Measurements from ENCODE around the gene IL1RN.

IL1RN gene

DNA sequence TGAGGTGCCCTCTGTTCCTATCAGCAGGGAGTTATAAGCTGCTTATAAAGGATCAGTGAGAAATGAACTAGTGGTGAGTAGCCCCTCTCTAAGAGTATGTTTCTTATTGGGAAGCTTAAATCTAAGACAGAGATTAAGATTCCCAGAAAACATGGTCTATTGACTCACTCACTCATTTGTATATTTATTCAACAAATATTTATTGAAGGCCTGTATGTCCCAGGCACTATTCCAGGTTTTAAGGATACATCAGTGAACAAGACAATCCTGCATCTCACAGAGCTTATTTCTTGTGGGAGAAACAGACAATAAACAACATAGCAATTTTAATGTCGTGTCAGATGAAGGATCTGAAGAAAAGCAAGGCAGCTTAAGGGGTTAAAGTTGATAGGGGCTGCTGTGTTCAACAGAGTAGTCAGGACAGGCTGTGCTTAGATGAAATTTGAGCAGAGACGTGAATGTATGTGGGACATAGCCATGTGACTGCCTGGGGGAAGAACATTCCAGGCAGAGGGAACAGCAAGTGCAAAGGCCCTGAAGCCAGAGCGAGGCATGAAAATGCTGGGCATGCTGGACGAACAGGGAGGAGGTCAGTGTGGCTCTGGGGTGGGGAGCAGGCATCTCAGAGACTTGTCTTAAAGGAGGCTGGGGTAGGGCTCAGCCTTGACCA, 31.6 kb downstream of the IL1RN start:
- Histone ChIP-seq H3K36me3 (ENCODE audit: control insufficient read depth in 2 of 2, insufficient read depth in 2 of 2, low read length in 2 of 2) (no peaks in the 10 kb centered on the region), H3K9me3 (ENCODE audit: control insufficient read depth in 2 of 2, low read length in 2 of 2) (no peaks in the 10 kb centered on the region), H3K4me3 (ENCODE audit: low read length in 2 of 2) (no peak overlapping the region), H3K4me1 (ENCODE audit: control insufficient read depth, insufficient read depth, low read length) (no peaks in the 10 kb centered on the region), H3K27ac (ENCODE audit: low read length) (no peak overlapping the region), H3K9ac (ENCODE audit: low read length in 2 of 2) (no peak overlapping the region), H3K27me3 (ENCODE audit: control insufficient read depth in 1 of 2, insufficient read depth in 2 of 2, low read length in 2 of 2) (peaks cover 9 to 11% of the 10 kb centered on the region in 2 donors)

DNA sequence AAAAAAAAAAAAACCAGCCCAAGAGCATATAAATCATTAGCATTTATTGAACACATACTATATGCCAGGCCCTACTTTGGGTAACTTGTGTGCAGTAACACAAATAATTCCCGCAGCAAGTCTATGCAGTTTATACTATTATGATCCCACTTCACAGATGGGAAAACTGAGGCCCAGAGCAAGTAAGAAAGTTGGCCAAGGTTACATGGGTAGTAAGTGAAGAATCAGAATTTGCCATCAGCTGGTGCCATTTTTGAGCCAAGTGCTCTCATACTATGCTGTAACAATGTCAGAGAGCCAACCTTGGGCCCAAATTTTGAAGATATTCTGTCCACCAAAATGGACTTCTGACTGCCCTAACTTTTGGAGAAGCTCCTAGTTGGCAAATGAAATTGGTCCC, 32.9 kb downstream of the IL1RN start:
- H3K27ac ChIP-seq (ENCODE audit: low read length) = no peak overlapping the region
- peaks cover 11 to 12% of the 10 kb centered on the region in 2 donors for H3K27me3 ChIP-seq (ENCODE audit: control insufficient read depth in 1 of 2, insufficient read depth in 2 of 2, low read length in 2 of 2)
- no peaks in the 10 kb centered on the region for H3K4me1 ChIP-seq (ENCODE audit: control insufficient read depth, insufficient read depth, low read length)
- no peaks in the 10 kb centered on the region for H3K9me3 ChIP-seq (ENCODE audit: control insufficient read depth in 2 of 2, low read length in 2 of 2)
- H3K4me3 ChIP-seq (ENCODE audit: low read length in 2 of 2) = no peak overlapping the region
- H3K9ac ChIP-seq (ENCODE audit: low read length in 2 of 2) = no peak overlapping the region
- H3K36me3 ChIP-seq (ENCODE audit: control insufficient read depth in 2 of 2, insufficient read depth in 2 of 2, low read length in 2 of 2) = no peaks in the 10 kb centered on the region

DNA sequence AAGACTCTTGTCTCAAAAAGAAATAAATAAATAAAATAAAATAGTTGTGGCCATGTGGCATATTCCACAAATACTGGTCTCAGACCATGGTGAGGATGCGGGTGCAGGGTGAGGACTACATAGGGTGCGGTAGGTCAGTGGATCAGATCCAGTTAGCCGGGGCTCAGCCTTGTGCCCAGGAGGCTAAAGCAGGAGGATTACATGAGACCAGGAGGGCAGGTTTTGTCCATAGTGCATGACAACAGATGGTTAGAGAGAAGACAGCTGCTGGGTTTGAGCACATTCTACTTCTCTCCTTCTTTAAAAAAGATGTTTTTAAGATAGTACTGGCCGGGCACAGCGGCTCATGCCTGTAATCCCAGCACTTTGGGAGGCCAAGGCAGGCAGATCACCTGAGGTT, 33.6 kb downstream of the IL1RN start:
- no peaks in the 10 kb centered on the region for H3K36me3 ChIP-seq (ENCODE audit: control insufficient read depth in 2 of 2, insufficient read depth in 2 of 2, low read length in 2 of 2)
- H3K4me3 ChIP-seq (ENCODE audit: low read length in 2 of 2) = no peak overlapping the region
- H3K4me1 ChIP-seq (ENCODE audit: control insufficient read depth, insufficient read depth, low read length) = no peaks in the 10 kb centered on the region
- no peak overlapping the region for H3K9ac ChIP-seq (ENCODE audit: low read length in 2 of 2)
- no peaks in the 10 kb centered on the region for H3K9me3 ChIP-seq (ENCODE audit: control insufficient read depth in 2 of 2, low read length in 2 of 2)
- peaks cover 8 to 12% of the 10 kb centered on the region in 2 donors for H3K27me3 ChIP-seq (ENCODE audit: control insufficient read depth in 1 of 2, insufficient read depth in 2 of 2, low read length in 2 of 2)
- H3K27ac ChIP-seq (ENCODE audit: low read length) = no peak overlapping the region

DNA sequence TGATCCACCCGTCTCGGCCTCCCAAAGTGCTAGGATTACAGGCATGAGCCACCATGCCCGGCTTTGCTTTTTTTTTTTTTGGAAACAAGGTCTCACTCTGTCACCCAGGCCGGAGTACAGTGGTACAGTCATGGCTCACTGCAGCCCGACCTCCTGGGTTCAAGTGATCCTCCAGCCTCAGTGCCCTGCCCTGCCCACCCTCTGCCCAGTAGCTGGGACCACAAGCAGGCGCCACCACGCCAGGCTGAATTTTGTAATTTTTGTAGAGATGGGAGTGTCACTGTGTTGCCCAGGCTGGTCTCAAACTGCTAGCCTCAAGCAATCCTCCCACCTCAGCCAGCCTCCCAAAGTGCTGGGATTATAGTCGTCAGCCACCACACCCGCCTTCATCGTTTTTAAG, 34.8 kb downstream of the IL1RN start:
- Histone ChIP-seq H3K4me1 (ENCODE audit: control insufficient read depth, insufficient read depth, low read length) (no peaks in the 10 kb centered on the region), H3K27ac (ENCODE audit: low read length) (no peak overlapping the region), H3K9ac (ENCODE audit: low read length in 2 of 2) (no peak overlapping the region), H3K9me3 (ENCODE audit: control insufficient read depth in 2 of 2, low read length in 2 of 2) (no peaks in the 10 kb centered on the region), H3K36me3 (ENCODE audit: control insufficient read depth in 2 of 2, insufficient read depth in 2 of 2, low read length in 2 of 2) (no peaks in the 10 kb centered on the region), H3K27me3 (ENCODE audit: control insufficient read depth in 1 of 2, insufficient read depth in 2 of 2, low read length in 2 of 2) (peaks cover 5 to 12% of the 10 kb centered on the region in 2 donors), H3K4me3 (ENCODE audit: low read length in 2 of 2) (no peak overlapping the region)

DNA sequence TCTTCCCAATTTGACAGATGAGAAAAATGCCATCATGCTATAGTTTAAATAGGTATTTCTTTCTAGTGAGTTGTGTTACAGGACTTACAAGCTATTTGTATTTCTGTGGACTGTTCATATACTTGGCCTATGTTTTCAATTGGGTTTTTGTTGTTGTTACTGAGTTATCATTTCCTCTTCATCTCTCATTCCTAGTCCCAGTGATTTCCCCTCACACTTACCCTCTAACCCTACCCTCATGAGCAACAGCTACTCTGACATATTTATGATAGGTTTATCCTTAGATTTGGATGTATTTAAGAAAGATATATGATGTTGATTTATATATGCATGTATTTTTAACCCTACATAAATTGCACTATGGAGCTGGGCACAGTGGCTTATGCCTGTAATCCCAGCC, 35.5 kb downstream of the IL1RN start:
- H3K9ac ChIP-seq (ENCODE audit: low read length in 2 of 2) = no peak overlapping the region
- no peaks in the 10 kb centered on the region for H3K36me3 ChIP-seq (ENCODE audit: control insufficient read depth in 2 of 2, insufficient read depth in 2 of 2, low read length in 2 of 2)

DNA sequence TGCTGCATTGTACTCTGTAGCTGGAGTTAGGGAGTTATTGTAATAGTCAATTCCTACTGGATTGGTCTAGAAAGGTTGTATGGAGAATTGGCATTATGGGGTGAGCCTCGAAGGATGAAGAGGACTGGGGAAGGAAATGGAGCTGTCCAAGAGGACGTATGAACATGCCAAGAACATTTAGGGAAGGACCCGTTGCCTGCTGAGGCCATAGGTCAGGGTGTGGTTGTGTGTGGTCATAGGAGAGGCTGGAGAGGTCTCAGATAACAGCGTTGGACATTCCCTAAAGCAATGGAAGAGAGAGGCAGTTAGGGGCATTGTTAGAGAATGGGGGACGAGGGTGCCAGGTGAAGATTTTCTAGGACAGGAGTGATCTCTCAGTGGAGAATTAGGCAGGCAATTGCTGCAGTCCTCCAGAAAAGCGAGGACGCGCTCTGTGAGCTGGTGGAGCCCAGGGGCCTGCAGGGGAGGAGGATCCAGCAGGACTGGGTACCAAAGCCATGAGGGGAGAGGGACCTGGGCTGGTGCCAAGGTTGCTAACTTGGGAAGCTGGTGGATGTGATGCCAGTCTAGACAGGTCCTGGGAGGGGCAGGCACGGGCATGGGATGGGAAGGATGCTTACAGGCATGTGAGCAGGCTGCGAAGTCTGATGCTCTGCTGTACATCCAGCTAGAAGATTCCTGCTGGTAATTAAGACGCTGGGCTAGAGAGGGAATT, 37.0 kb downstream of the IL1RN start:
- Histone ChIP-seq H3K27ac (ENCODE audit: low read length) (no peak overlapping the region), H3K4me3 (ENCODE audit: low read length in 2 of 2) (no peak overlapping the region), H3K36me3 (ENCODE audit: control insufficient read depth in 2 of 2, insufficient read depth in 2 of 2, low read length in 2 of 2) (no peaks in the 10 kb centered on the region), H3K9ac (ENCODE audit: low read length in 2 of 2) (no peak overlapping the region), H3K27me3 (ENCODE audit: control insufficient read depth in 1 of 2, insufficient read depth in 2 of 2, low read length in 2 of 2) (peaks cover 0 to 4% of the 10 kb centered on the region in 2 donors), H3K9me3 (ENCODE audit: control insufficient read depth in 2 of 2, low read length in 2 of 2) (no peaks in the 10 kb centered on the region), H3K4me1 (ENCODE audit: control insufficient read depth, insufficient read depth, low read length) (no peaks in the 10 kb centered on the region)

More for the DNA sequence above, 35.5 kb downstream of the IL1RN start:
- Histone ChIP-seq H3K4me1 (ENCODE audit: control insufficient read depth, insufficient read depth, low read length) (no peaks in the 10 kb centered on the region), H3K27me3 (ENCODE audit: control insufficient read depth in 1 of 2, insufficient read depth in 2 of 2, low read length in 2 of 2) (peaks cover 0 to 8% of the 10 kb centered on the region in 2 donors), H3K4me3 (ENCODE audit: low read length in 2 of 2) (no peak overlapping the region), H3K27ac (ENCODE audit: low read length) (no peak overlapping the region), H3K9me3 (ENCODE audit: control insufficient read depth in 2 of 2, low read length in 2 of 2) (no peaks in the 10 kb centered on the region)

DNA sequence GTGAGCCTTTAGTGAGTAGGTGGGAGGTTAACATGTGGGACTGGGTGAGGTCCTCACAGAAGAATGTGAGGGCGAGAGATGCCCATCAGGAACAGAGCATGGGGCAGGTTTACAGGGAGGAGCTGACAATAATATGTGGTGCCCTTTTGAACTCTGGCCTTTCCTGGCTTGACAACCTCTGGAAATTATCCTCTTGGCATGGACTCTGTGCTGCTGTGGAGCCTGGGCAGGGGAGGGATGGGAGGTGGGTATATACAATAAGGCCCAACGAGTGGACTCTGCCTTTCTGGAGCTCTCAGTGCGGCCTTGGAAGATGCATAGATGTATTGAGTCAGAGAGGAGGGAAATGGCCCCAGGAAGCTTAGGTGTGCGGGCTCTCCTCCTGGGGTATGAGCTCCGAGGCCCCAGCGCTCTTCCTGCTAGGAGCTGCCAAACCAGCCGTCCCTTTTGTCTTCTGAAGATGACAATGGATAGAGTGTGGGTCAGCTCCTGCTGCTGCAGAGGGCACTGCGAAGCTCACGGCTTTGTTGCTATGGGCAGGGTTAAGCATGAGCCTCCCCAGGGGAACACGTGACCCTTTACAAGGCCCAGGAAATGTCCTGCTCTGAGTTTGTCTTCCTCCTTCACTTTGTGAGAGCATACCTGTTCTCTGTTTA, 37.7 kb downstream of the IL1RN start:
- Histone ChIP-seq H3K27ac (ENCODE audit: low read length) (no peak overlapping the region), H3K4me1 (ENCODE audit: control insufficient read depth, insufficient read depth, low read length) (no peaks in the 10 kb centered on the region), H3K9ac (ENCODE audit: low read length in 2 of 2) (no peak overlapping the region), H3K4me3 (ENCODE audit: low read length in 2 of 2) (no peak overlapping the region), H3K27me3 (ENCODE audit: control insufficient read depth in 1 of 2, insufficient read depth in 2 of 2, low read length in 2 of 2) (peaks cover 0 to 3% of the 10 kb centered on the region in 2 donors), H3K9me3 (ENCODE audit: control insufficient read depth in 2 of 2, low read length in 2 of 2) (no peaks in the 10 kb centered on the region), H3K36me3 (ENCODE audit: control insufficient read depth in 2 of 2, insufficient read depth in 2 of 2, low read length in 2 of 2) (no peaks in the 10 kb centered on the region)

DNA sequence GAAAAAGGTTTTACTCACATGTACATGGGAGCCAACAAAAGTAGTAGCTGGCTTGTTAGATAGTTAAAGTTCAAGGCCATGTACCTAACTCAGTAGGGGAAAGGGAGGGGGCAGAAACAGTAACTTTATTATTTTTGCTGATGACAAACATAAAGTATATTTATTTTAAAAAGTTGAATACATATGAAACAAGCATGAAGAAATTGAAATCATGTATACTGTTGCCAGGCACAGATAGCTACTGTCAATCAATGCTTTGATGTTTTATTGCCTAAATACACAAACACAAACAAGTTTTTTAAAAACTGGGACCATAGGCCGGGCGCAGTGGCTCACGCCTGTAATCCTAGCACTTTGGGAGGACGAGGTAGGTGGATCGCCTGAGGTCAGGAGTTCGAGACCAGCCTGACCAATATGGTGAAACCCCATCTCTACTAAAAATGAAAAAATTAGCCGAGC, 38.8 kb downstream of the IL1RN start:
- no peaks in the 10 kb centered on the region for H3K36me3 ChIP-seq (ENCODE audit: control insufficient read depth in 2 of 2, insufficient read depth in 2 of 2, low read length in 2 of 2)
- peaks cover 0 to 3% of the 10 kb centered on the region in 2 donors for H3K27me3 ChIP-seq (ENCODE audit: control insufficient read depth in 1 of 2, insufficient read depth in 2 of 2, low read length in 2 of 2)
- no peak overlapping the region for H3K9ac ChIP-seq (ENCODE audit: low read length in 2 of 2)
- H3K27ac ChIP-seq (ENCODE audit: low read length) = no peak overlapping the region
- no peak overlapping the region for H3K4me3 ChIP-seq (ENCODE audit: low read length in 2 of 2)
- no peaks in the 10 kb centered on the region for H3K9me3 ChIP-seq (ENCODE audit: control insufficient read depth in 2 of 2, low read length in 2 of 2)
- no peaks in the 10 kb centered on the region for H3K4me1 ChIP-seq (ENCODE audit: control insufficient read depth, insufficient read depth, low read length)

DNA sequence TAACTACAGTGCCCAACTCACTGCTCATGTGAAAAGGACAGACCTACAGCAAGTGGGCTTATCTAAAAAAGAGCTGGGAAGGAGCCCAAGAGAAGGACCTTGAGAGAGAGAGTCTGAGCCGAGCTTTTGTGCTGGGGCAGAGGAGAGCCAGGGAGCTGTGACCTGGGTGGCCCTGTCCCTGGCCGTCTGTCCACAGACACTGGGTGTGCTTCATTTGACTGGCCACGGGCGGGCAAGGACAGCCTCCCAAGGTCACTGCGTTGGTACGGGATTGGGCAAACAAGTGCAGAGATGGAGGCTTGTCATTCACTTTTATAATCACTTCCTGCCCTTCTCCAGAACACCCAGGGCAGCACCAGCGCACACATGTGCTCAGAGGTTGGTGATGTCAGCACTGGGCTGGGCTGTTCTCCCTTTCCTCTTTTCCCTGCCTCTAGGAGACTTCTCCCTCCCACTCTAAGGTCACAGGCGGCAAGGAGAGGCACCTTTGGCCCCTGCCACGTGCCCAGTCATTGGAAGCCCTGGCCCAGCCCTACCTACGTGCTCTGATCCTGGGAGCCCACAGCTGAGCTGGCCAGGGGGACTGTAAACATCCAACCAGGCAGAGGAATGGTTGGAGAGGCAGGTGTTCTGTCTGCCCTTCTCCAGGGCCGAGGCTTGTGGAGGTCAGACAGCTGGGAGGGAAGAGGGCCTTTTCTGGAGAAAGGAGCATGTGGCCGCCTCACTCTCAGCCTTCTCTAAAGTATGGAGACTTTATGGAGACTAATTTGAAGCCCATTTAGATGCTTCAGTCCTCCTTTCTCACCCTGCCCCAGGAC, 39.9 kb downstream of the IL1RN start:
- no peaks in the 10 kb centered on the region for H3K4me1 ChIP-seq (ENCODE audit: control insufficient read depth, insufficient read depth, low read length)
- no peaks in the 10 kb centered on the region for H3K36me3 ChIP-seq (ENCODE audit: control insufficient read depth in 2 of 2, insufficient read depth in 2 of 2, low read length in 2 of 2)
- peaks cover 0 to 3% of the 10 kb centered on the region in 2 donors for H3K27me3 ChIP-seq (ENCODE audit: control insufficient read depth in 1 of 2, insufficient read depth in 2 of 2, low read length in 2 of 2)
- H3K9me3 ChIP-seq (ENCODE audit: control insufficient read depth in 2 of 2, low read length in 2 of 2) = no peaks in the 10 kb centered on the region
- no peak overlapping the region for H3K4me3 ChIP-seq (ENCODE audit: low read length in 2 of 2)
- no peak overlapping the region for H3K9ac ChIP-seq (ENCODE audit: low read length in 2 of 2)
- H3K27ac ChIP-seq (ENCODE audit: low read length) = no peak overlapping the region

DNA sequence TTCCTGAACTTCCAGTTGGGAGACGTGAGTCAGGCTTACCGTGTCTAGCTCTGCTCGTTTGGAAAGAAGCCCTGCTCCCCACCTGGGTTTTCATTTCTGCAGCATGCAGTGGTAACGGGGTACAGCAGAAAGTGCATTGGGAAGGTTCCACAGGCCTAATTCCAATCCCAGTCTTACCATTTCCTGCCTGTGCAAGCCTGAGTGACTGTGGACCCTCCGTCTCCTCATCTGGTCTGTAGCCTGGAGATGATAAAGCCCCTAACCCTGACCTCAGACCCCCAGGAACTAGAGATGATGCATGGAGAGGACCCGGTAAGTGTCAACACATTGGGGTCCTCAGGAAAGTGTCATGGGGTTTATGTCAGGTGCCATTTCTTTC, 40.6 kb downstream of the IL1RN start:
- Histone ChIP-seq H3K27ac (ENCODE audit: low read length) (no peak overlapping the region), H3K4me3 (ENCODE audit: low read length in 2 of 2) (no peak overlapping the region), H3K36me3 (ENCODE audit: control insufficient read depth in 2 of 2, insufficient read depth in 2 of 2, low read length in 2 of 2) (no peaks in the 10 kb centered on the region), H3K9ac (ENCODE audit: low read length in 2 of 2) (no peak overlapping the region), H3K4me1 (ENCODE audit: control insufficient read depth, insufficient read depth, low read length) (no peaks in the 10 kb centered on the region), H3K9me3 (ENCODE audit: control insufficient read depth in 2 of 2, low read length in 2 of 2) (no peaks in the 10 kb centered on the region), H3K27me3 (ENCODE audit: control insufficient read depth in 1 of 2, insufficient read depth in 2 of 2, low read length in 2 of 2) (peaks cover 0 to 3% of the 10 kb centered on the region in 2 donors)
